Left forelimb (tissue), 1 donor: Measurements from ENCODE around the gene RNF212.

ENCODE experiments used
- DNase-seq: peaks from one replicate; pipeline ENCODE4 v3.0.0-alpha.2; 2018; ENCODE audit warnings: low spot score

The RNF212 gene

DNA sequence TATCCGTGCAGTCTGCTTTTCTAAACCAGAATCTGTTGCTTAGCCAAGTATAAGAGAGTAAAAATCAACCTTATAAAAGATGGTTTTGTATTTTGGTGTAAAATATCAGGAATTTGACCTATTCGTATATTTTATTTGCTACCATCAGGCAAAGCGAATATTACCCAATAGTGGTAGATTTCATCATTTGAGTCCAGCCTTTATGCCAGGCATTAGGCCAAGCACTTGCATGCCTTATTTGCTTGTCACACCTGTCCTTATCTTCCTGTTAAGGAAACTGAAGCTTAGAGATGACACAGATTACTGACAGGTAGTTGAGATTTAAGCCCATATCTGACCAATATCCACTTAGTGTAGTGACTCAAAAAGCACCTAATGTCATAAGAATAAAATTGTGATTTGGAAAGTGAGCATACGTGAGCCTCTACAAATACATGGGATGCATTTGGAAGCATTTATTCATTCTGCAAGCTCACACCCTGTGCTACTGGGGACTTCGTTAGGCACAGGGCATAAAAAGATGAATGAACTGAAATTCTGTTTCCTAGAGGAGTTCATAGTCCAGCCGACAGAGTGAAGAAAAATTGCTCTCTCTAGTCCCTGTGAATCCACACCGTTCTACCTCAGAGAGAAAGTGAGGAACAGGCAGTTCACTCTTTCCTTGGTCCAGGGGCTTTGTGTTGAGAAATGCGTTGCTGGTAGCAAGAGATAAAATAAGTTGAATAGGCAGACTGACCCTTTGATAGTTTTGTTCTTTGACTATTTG, 2.3 kb upstream of the RNF212 start:
- DNase-seq, result no peak

DNA sequence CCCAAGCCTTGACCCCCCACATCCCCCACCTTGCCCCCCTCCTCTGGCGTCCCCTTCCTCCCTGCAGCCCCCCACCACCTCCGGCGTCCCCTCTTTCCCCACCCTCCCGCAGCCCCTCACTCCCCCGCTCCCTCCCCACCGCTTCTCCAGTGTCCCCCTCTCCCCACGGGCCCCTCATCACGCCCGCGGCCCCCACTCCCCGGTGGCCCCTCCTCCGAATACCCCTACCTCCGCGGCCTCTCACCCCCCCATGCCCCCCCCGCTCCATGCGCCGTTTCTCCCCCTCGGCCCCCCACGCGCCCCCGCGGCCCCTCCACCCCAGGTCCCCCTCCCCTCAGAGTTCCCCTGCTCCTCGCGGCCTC, 562 bp downstream of the RNF212 start:
- no peak for DNase-seq

DNA sequence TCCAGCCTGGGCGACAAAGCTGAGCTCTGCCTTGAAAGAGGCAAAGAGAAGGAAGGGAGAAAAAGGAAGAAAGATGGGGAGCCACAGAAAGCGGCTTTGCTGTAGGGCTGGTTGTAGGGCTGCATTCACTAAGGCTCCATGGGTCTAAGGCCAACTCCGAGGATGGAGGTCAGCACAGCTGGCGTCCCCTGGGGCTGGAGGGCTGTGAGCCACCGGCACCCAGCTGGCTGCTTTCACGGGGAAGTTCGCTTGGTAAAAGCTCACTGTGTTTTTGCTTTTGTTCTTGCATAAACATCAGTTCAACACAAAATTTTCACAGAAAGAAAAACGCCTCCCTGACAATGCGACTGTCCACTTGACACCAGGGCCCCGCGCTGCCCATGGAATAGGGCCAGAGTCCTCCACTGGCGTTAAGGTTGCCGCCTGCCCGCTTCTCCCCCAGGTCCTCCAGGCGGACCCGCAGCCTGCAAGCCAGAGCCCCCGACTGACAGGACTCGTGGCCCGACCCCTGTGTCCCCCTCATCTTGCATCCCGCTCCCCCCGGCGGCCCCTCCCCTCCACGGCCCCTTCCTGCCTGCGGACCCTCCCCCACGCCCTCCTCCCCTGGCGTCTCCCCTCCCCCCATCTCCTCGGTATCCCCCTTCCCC, 1.1 kb downstream of the RNF212 start:
- DNase-seq, result no peak

DNA sequence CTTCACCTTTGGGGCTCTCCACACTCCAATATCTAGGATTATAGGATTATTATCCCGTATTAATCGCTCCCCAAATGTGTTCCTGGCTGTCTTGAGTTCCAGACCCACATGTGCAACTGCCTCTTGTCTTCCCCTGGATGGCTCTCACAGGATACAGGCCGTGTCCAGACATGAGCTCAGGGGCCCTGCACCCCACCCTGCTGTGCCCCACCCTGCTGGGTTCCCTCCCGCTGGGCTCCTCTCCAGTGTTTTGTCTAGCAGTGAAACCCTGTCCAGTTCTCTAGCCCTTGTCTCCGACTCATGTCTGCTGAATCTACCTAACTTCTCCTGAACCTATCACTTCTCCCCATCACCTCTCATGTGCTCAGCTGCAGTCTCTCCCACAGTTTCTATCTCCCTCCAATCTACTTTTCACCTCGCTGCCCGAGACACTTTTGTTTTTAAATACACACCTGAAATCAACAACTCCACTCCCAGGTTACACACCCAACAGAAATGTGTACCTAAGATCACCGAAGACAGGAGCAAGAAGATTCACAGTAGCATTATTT, 2.0 kb downstream of the RNF212 start:
- DNase-seq, result no peak

- DNase-seq, result no peak
Measured at GRCh38 chr4:1109898-1110506, 3.4 kb downstream of the RNF212 start.

DNA sequence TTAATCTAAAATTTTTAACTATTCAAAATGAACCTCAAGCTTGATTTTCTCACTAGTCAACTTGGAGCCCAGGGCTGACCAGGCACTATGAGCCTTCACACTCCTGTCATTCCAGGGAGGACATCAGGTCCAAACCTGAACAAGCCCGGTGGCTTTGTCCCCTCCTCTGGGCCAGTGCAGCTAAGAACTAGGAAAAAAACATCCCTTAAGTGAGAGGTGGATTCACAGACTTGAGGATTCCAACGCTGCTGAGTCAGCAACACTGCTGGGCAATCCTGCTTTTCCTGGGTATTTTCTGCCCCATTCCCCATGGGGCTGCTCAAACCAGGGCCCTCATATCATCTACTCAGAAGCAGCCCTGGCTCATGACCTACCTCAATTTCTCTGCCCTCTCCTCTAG, 4.0 kb downstream of the RNF212 start:
- no peak for DNase-seq

- no peak for DNase-seq
Measured at GRCh38 chr4:1105662-1106061, 7.7 kb downstream of the RNF212 start.

GRCh38 chr4:1105067-1105466, 8.3 kb downstream of the RNF212 start:
- DNase-seq, result no peak

DNA sequence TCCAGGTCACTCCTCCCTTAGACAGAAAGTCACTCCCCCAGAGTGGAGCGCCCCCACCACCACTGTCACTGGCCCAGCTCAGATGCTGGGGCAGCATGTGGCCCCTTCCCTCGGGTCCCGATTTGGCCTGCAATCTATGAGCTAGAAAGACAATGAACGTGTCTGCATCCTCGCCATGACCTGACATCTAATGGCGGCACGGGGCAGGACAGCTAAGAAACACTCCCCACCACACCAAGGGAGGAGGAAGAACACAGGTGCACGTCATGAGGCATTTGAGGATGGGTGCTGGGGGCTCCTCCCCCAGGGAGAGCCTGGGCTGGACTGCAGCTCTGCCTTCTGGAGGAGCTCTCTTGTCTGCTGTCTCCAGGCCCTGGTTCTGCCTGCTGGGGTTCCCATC, 8.7 kb downstream of the RNF212 start:
- DNase-seq, result no peak

GRCh38 chr4:1099684-1100335, 13.6 kb downstream of the RNF212 start:
- DNase-seq, result no peak

GRCh38 chr4:1099270-1099669, 14.1 kb downstream of the RNF212 start:
- no peak for DNase-seq

DNA sequence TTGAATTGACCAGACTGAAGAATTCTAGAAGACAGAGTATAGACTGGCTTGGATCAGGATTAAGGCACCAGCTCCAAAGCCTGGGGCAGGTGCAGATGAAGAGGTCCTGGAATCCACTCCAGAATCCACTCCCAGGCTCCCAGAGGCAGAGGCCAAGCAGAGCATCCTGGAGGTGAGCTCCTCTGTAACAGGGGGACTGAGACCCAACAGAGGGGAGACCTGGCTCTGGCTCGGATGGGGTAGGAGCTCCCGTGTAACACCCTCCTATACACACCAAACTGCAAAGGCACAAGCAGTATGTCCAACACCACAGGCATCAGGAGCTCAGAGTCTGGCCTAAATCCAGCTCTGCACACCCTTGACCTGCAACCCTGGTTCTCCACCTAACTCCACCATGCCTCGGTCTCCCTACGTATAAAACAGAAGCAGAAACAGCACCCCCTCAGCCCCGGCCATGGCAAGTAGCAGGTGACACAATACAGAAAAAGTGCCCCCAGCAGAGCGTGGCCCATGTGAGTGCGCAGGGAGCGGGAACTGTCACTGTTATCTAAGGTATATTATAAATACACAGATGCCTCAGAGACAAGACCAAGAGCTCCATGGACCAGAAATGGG, 14.9 kb downstream of the RNF212 start:
- DNase-seq, result no peak

DNA sequence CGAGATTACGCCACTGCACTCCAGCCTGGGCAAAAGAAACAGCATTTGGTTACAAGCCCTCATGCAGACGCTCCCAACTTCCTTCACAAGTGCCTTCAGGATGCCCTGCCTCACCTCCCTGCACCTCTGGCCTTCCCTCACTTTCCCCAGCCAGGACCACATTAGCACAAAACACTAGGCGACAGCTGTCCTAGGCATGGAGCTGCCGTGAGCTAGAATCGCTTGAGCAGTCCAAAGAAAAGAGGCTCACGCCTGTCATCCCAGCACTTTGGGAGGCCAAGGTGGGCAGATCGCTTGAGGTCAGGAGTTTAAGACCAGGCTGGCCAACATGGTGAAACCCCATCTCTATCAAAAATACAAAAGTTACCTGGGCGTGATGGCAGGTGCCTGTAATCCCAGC, 15.8 kb downstream of the RNF212 start:
- DNase-seq, result no peak

DNA sequence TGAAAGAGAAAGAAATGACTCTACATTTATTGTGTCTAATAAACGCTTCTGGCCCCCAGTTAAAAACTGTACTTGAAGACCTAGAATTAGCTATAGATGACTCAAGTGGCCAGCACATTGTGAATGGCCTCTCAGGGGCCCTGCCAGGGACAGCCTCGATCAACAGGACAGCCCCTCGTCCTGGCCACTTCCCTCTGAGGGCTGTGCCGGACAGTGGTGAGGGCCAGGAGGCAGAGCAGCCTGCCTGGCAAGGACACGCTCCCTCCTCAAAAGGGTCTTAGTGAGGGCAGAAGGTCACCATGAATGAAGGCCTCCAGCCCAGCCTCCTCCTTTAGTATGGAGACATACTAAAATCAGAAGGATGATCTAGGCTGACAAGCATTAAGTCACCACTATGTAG, 16.5 kb downstream of the RNF212 start:
- DNase-seq, result no peak

DNA sequence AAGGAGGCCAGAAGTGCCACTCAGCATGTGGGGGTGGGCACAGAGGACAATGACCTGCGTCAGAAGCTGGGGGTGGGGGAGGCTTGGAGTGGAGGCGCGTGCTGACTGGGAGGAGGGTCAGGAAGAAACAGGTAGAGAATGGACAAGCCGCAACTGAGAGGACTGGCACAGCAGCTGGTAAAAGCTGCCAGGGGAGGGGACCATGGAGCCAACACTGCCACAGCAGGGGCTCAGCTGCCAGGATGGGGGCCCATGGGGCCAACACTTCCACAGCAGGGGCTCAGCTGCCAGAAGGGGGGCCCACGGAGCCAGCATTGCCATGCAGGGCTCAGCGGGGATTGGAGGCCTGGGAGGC, 19.1 kb downstream of the RNF212 start:
- DNase-seq, result no peak

GRCh38 chr4:1093391-1094335, 19.7 kb downstream of the RNF212 start:
- DNase-seq, result no peak

- no peak for DNase-seq
Measured at GRCh38 chr4:1092983-1093361, 20.4 kb downstream of the RNF212 start.

- no peak for DNase-seq
Measured at GRCh38 chr4:1092026-1092982, 21.1 kb downstream of the RNF212 start.

- DNase-seq, result no peak
Measured at GRCh38 chr4:1091561-1091995, 21.8 kb downstream of the RNF212 start.
